Activated CD4-positive, alpha-beta T cell treated with anti-CD3 and anti-CD28 coated beads, Interleukin-10, Interleukin-2, amounts not matched to agents 100 ng/mL and 50 ng/mL, durations not matched to agents 16 hours and 8 hours (primary cell): Measurements from ENCODE around the gene OGDH.
"Not testable (repeated sequence)": the region's sequence is repeated elsewhere in the genome, so short reads cannot be mapped to it uniquely, and the experiment has no call there.

Source experiments
- DNase-seq: peaks from one replicate; pipeline ENCODE4 v3.0.0-alpha.2; 2020

The OGDH gene

GRCh38 chr7:44606341-44607140 is at the start of gene OGDH:
TSS of gene OGDH (plus strand) at chr7:44606627. CDS start at chr7:44624344, 17,717 bp downstream.
- DNase-seq = peak; percentile 99

DNA sequence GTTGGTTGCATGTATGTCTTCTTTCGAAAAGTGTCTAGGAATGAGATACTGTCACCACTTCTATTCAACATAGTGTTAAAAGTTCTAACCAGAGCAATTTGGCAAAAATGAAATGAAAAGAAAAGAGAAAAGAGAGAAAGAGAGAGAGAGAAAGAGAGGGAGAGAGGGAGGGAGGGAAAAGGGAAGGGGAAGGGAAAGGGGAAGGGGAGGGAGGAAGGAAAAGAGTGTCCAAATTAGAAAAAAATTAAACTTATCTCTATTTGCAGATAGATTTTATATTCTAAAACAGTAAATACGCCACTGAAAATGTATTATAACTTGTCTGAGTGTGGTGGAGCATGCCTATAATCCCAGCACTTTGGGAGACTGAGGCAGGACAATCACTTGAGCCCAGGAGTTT is 48.9 kb upstream of the OGDH start:
- DNase-seq = no peak

GRCh38 chr7:44559485-44559884 is 46.9 kb upstream of the OGDH start:
- no peak for DNase-seq

- DNase-seq = no peak
Measured at GRCh38 chr7:44561481-44561880, 44.9 kb upstream of the OGDH start.

- DNase-seq = no peak
Measured at GRCh38 chr7:44561962-44562621, 44.3 kb upstream of the OGDH start.

- DNase-seq = not testable (repeated sequence)
Measured at GRCh38 chr7:44562622-44562962, 43.8 kb upstream of the OGDH start.

- DNase-seq = no peak
Measured at GRCh38 chr7:44563171-44563679, 43.2 kb upstream of the OGDH start.

DNA sequence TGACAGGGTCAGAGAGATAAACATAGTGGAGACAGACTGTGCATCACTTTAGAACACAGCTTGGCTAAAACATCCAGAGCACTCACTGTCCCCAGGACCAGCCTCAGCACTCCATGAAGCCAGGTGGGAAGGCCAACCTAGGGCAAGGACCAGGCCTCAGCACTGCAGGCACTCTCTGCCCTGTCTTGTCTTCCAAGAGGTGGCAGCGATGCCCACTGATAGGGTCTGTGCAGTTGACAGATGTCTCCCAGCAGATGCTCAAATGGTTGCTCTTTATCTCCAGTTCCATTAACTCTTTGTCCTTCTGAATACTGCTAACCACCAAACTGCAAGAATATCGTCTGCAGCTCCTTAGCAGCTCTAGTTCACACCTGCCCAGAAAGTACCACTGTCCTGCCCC is 41.8 kb upstream of the OGDH start:
- DNase-seq = no peak

GRCh38 chr7:44565097-44565794 is 41.2 kb upstream of the OGDH start:
- DNase-seq = peak; percentile 67

GRCh38 chr7:44565795-44566559 is 40.5 kb upstream of the OGDH start:
- no peak for DNase-seq

DNA sequence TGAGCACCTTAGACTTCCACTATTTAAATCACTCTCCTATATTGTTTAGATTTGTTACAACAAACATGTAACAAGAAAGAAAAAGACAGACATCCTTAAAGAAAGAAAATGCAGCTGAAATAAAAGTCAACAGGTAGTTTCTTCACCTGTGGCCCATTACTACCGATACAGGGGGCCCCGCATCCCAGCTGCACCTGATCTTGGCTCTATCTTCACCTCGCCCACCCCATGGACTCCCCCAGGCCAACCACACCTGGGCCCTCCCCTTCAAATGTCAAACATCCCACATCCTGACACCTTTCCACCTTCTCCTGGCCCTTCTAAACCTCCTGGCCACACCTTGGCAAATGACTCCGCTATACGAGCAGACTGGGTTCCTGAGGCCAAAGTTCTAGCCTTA is 39.7 kb upstream of the OGDH start:
- no peak for DNase-seq

- DNase-seq = no peak
Measured at GRCh38 chr7:44567884-44568283, 38.5 kb upstream of the OGDH start.

DNA sequence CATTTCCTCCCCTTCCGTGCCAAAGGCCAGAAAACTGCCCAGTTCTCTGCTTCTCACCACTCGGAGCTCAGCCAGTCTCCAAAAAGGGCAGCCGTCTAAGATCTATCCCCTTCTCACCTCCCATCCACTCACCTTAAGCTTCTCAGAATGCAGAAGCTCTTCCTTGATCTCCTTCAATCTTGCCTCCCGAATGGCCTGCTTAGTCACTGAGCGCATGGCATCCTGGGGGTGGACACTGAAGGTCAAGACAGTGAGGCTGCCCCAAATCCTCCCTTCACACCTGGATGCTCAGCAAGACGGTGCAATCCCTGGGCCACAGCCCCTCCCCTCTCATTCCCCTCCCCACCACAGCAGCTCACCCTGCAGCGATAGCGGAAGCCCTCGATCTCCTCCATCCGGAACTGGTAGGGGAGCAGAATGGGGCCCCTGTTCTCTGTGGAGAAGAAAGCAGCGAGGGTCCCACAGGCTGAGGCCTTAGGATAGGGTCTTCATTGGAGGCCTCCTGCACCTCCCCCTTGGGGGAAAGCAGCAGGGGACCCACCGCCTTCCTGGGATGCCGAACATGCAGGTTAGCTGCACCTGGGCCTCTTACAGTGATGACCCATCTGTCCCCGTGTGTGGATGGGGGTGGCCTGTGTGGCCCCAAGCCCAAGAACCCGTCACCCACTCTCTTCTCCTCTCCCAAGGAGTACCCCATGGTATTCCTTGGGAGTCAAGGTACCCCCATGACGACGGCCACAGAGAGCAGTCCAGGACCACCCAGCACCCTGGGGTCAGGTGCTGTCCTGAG is 37.5 kb upstream of the OGDH start:
- no peak for DNase-seq

DNA sequence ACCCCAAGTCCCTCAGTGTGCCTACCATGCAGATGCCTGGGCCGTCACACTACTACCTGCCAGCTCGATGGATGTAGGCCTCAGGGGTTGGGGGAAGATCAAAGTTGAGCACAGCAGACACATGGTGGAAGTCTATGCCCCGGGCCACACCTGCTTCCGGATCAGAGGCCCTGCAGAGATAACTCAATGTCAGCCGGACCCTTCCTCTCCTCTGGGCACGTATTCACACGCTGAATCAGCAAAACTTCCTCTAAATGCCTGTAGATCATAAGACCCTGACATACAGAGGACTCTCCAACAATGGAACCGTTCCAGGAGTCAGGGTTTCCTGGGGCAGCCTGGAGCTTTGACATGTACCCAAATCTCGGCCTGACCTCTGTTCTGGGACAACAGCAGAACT is 36.5 kb upstream of the OGDH start:
- DNase-seq = no peak

- DNase-seq = no peak
Measured at GRCh38 chr7:44572771-44573170, 33.7 kb upstream of the OGDH start.

GRCh38 chr7:44573464-44574286 is 32.8 kb upstream of the OGDH start, which contains the start of gene DDX56:
TSS of gene DDX56 (minus strand) at chr7:44573908. CDS start at chr7:44573895, 13 bp downstream.
- DNase-seq = peak; percentile 97

DNA sequence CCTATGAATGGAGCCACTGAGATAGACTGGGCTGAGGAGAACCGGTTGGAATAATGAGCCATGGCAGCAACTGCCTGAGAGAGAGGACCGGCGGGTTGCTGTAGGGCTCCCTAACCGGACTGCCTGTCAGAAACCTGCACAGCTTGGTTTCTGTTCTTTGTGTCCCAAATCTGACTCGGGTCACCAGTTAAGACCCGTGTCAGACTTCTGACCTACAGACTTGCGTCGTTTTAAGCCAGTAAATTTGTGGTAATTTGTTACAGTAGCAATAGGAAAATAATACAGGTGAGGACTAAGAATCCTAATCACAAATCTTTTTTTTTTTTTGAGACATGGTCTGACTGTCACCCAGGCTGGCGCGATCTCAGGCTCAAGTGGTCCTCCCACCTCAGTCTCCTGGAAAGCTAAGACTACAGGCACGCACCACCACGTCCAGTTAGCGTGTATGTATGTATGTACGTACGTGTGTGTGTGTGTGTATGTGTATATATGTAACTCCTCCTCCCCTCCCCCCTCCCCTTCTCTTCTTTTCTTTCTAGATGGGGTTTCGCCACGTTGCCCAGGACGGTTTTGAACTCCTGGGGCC is 32.0 kb upstream of the OGDH start:
- DNase-seq = no peak

DNA sequence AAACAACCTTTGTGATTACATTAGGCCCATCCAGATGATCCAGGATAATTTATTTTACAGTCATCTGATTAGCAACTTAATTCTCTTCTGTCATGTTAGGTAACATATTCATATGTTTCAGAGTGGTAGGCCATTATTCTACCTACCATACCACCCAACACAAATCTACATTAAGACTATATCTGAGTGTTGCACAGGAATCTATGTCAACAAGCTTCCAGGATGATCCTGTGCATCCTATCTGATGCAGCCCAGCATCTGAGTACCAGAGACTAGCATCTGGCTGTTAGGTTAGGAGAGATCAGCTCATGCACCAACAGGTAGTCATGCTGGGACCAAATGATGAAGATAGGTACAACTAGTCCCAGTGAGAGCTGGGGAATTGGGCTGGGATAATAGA is 31.4 kb upstream of the OGDH start:
- no peak for DNase-seq

GRCh38 chr7:44576228-44576627 is 30.2 kb upstream of the OGDH start:
- no peak for DNase-seq
